Endodermal cell (in vitro differentiated cells): ENCODE data around the gene PVALEF. TPM values are rescaled to one million over a fixed set of nuclear protein-coding genes. Genes with fewer than 3 reads are reported as not detected.

Experiments
- DNase-seq: peaks from one replicate; pipeline ENCODE4 v3.0.0-alpha.2; 2017
- H3K27ac ChIP-seq: 2 replicates; pipeline ENCODE4 v1.5.1; 2013; ENCODE audit warnings: mild to moderate bottlenecking, low read depth, low read length, moderate library complexity
- H3K27me3 ChIP-seq: 2 replicates; pipeline ENCODE4 v1.6.1; 2013; ENCODE audit warnings: mild to moderate bottlenecking, low read length, moderate library complexity; ENCODE audit not compliant: insufficient read depth, control insufficient read depth, poor library complexity, severe bottlenecking
- H3K36me3 ChIP-seq: 2 replicates; pipeline ENCODE4 v1.7.0; 2013; ENCODE audit warnings: mild to moderate bottlenecking, low read length, moderate library complexity; ENCODE audit not compliant: control insufficient read depth, insufficient read depth
- H3K4me1 ChIP-seq: one replicate; pipeline ENCODE4 v1.7.0; 2013; ENCODE audit warnings: low read length; ENCODE audit not compliant: control insufficient read depth, insufficient read depth
- H3K4me3 ChIP-seq: 2 replicates; pipeline ENCODE4 v1.5.1; 2013; ENCODE audit warnings: mild to moderate bottlenecking, low read length, moderate library complexity
- H3K9ac ChIP-seq: 2 replicates; pipeline ENCODE4 v1.6.1; 2013; ENCODE audit warnings: mild to moderate bottlenecking, low read length, moderate library complexity; ENCODE audit not compliant: poor library complexity, severe bottlenecking; ENCODE audit errors: extremely low read depth
- H3K9me3 ChIP-seq: 2 replicates; pipeline ENCODE4 v1.6.1; 2013; ENCODE audit warnings: mild to moderate bottlenecking, low read length, moderate library complexity; ENCODE audit not compliant: control insufficient read depth
- H3K27ac Mint-ChIP-seq: 2 replicates; pipeline ENCODE4 v1.8.0; 2020; ENCODE audit warnings: mixed read lengths
- H3K27me3 Mint-ChIP-seq: 2 replicates; pipeline ENCODE4 v1.8.0; 2021; ENCODE audit warnings: mild to moderate bottlenecking, mixed read lengths; ENCODE audit not compliant: insufficient read depth
- H3K36me3 Mint-ChIP-seq: 2 replicates; pipeline ENCODE4 v1.8.0; 2020; ENCODE audit warnings: low read depth, mixed read lengths
- H3K4me1 Mint-ChIP-seq: 2 replicates; pipeline ENCODE4 v1.8.0; 2020; ENCODE audit warnings: mixed read lengths
- H3K4me3 Mint-ChIP-seq: 2 replicates; pipeline ENCODE4 v1.8.0; 2020; ENCODE audit warnings: mild to moderate bottlenecking, moderate library complexity, mixed read lengths
- H3K9me3 Mint-ChIP-seq: 2 replicates; pipeline ENCODE4 v1.8.0; 2020; ENCODE audit warnings: mild to moderate bottlenecking, mixed read lengths
- WGBS, 2 experiments: methylation state at CpG; one replicate each; pipeline versions ENCODE4 v1.1.5 to v1.1.7; 2013; ENCODE audit warnings: missing lambda C conversion rate in 2 of 2, mixed read lengths in 1 of 2; ENCODE audit not compliant: insufficient coverage in 1 of 2, insufficient read length in 1 of 2; 5-methylcytosine and 5-hydroxymethylcytosine counted together
- total RNA-seq, 2 donors: library from RNA; stranded (reverse); fragmentation: NEBNext Ultra II Directional in 1 of 2; extraction: Animal tissue kit (Norgen Biotek cat#: 25700) in 1 of 2; gene quantifications; 2 replicates in 1 of 2; 3 replicates in 1 of 2; pipeline ENCODE4 v1.2.1, GENCODE V29; 2021
- TF ChIP-seq, protein P1 (sequence below): fragments of 200-600 bp; sonication (generic); conservative IDR thresholded peaks from 2 replicates; pipeline ENCODE4 v1.5.0; 2021; ENCODE audit warnings: antibody characterized with exemption, mild to moderate bottlenecking

PVALEF gene
- total RNA-seq, 2 donors from 2014 or later, result not detected

DNA sequence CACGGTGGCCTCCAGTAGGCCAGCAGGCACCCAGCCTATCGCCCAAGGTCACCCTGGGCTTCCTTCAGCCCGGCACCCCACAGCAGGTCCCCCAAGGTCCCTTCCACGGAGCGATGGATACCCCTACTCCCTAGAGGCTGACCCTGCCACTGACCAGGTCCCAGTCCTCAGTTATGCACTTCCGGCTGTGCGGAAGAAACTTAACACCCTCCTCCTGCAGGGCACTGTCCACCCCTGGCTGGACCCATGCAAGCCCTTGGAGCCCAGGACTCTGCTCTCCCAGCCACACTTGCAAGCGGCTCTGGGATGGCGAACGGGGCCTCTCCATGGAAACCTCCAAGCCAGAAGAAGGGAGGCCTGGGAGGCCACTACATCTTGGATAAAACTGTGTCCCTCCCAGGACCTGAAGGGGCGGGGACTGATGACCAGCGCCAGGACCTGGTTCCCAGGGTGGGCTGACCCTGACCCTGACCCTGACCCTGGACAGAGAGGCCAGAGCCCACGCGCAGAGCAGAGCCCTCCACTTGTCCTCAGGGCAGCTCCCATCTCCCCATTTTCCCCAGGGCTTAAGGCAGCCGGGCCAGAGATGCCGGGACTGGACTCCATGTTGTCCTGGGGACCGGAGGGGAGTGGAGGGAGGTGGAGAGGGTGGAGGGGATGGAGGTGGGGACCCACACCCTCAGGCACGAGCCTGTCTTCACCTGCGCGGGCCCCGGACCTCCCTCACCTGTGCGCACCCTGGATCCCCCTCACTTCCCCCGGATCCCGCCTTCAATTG, 56.7 kb downstream of the PVALEF start:
- 30 to 58% methylated on average over 10 to 23 of the region's 24 CpGs for WGBS, 2 experiments
- Mint-ChIP-seq H3K27me3 (peaks cover 17% of the 10 kb centered on the region), H3K9me3 (no peaks in the 10 kb centered on the region), H3K4me3 (peak overlapping the region; percentile 66), H3K4me1 (peaks cover 16% of the 10 kb centered on the region), H3K27ac (no peak overlapping the region), H3K36me3 (peaks cover 10% of the 10 kb centered on the region)
- Histone ChIP-seq H3K9ac (peak overlapping the region; percentile 44), H3K9me3 (no peaks in the 10 kb centered on the region), H3K27me3 (peaks cover 9% of the 10 kb centered on the region), H3K27ac (no peak overlapping the region), H3K4me3 (peak overlapping the region; percentile 85), H3K4me1 (peaks cover 9% of the 10 kb centered on the region), H3K36me3 (no peaks in the 10 kb centered on the region)
- peak; percentile 70 for DNase-seq
- TF ChIP-seq, protein P1, sequence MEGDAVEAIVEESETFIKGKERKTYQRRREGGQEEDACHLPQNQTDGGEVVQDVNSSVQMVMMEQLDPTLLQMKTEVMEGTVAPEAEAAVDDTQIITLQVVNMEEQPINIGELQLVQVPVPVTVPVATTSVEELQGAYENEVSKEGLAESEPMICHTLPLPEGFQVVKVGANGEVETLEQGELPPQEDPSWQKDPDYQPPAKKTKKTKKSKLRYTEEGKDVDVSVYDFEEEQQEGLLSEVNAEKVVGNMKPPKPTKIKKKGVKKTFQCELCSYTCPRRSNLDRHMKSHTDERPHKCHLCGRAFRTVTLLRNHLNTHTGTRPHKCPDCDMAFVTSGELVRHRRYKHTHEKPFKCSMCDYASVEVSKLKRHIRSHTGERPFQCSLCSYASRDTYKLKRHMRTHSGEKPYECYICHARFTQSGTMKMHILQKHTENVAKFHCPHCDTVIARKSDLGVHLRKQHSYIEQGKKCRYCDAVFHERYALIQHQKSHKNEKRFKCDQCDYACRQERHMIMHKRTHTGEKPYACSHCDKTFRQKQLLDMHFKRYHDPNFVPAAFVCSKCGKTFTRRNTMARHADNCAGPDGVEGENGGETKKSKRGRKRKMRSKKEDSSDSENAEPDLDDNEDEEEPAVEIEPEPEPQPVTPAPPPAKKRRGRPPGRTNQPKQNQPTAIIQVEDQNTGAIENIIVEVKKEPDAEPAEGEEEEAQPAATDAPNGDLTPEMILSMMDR, result no peak

DNA sequence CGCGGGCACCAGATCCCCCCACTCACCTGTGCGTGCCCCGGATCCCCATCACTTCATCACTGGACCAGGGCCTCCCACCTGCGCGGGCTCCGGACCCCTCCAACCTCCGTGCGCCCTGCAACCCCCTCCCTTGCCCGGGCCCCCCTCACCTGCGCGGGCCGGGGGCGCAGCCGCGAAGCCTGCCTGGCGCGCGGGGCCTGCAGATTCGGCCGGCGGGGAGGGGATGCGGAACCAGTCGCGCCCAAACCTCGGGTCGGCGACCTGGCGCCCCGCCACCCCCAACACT, 57.3 kb downstream of the PVALEF start:
- Histone ChIP-seq H3K36me3 (no peaks in the 10 kb centered on the region), H3K4me1 (peaks cover 9% of the 10 kb centered on the region), H3K27me3 (peaks cover 9% of the 10 kb centered on the region), H3K9ac (peak overlapping the region; percentile 44), H3K27ac (no peak overlapping the region), H3K9me3 (no peaks in the 10 kb centered on the region), H3K4me3 (peak overlapping the region; percentile 85)
- TF ChIP-seq, protein P1, result no peak
- H3K27me3 Mint-ChIP-seq, result peaks cover 17% of the 10 kb centered on the region
- 0 to 2% methylated on average over 11 to 30 of the region's 30 CpGs for WGBS, 2 experiments
- H3K27ac Mint-ChIP-seq, result no peak overlapping the region
- no peak for DNase-seq
- peaks cover 16% of the 10 kb centered on the region for H3K4me1 Mint-ChIP-seq
- peaks cover 6% of the 10 kb centered on the region for H3K36me3 Mint-ChIP-seq
- no peaks in the 10 kb centered on the region for H3K9me3 Mint-ChIP-seq
- H3K4me3 Mint-ChIP-seq, result peak overlapping the region; percentile 66

DNA sequence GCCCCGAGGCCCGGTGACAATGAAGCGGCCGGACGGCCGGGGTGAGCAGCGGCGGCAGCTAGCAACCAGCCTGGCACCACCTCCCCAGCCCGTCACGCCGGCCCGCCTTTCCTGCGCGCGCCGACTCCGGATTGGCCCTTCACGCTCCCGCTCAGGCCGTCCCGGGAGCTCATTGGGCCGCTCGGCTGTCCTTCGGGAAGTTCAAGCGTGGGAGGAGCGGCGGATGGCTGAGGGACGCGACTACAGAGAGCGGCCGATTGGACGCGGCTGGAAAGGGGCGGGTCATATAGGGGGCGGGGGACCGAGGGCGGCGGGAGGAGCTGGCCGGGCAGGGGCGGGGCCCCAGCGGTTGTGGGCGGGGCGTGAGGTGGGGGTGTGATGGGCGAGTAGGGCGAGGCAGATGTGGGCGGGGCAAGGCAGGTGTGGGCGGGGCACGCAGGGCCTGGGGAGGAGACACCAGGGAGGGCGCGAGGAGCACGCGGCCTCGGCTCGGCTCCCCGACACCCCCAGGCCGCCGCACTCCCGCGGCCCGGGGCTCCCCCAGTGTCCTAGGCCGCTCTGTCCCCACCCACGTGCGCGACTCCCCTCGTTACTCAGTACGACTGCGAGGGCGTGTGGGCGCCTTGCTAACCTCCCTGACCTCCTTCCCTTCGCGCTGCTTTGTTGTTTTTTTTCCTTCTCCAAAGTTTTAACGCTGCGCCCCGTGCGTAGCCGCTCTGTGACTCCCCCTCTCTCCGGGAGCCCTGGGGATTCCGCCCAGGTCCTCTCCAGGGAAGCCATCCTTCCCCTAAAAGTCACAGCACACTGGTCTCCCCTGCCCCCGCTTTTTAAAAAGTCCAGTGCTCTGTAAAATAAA, 57.8 kb downstream of the PVALEF start, which contains the start of gene CEP131:
Gene CEP131, minus strand, starts transcription at position 60 of the 856 bp plus-strand sequence. CDS start 2,909 bp downstream, outside the sequence.
- Mint-ChIP-seq H3K36me3 (peaks cover 5% of the 10 kb centered on the region), H3K4me3 (peak within 1 kb of the TSS; percentile 66), H3K4me1 (peaks cover 16% of the 10 kb centered on the region), H3K27ac (peak within 1 kb of the TSS; percentile 62), H3K9me3 (no peaks in the 10 kb centered on the region), H3K27me3 (peaks cover 17% of the 10 kb centered on the region)
- Histone ChIP-seq H3K27me3 (peaks cover 9% of the 10 kb centered on the region), H3K36me3 (no peaks in the 10 kb centered on the region), H3K9ac (peak within 1 kb of the TSS; percentile 49), H3K4me3 (peak within 1 kb of the TSS; percentile 85), H3K4me1 (peaks cover 9% of the 10 kb centered on the region), H3K27ac (no peak within 1 kb of the TSS), H3K9me3 (no peaks in the 10 kb centered on the region)
- DNase-seq, result peak; percentile 100
- TF ChIP-seq, protein P1, result no peak
- 2 to 3% methylated on average over 44 to 79 of the region's 79 CpGs for WGBS, 2 experiments
